SK-N-SH treated with all-trans-retinoic acid at 6 μM for 48 hours (cell line): ENCODE results near the gene PCBD1.

ENCODE experiments used
- ATAC-seq: fragments of 200-7000 bp; cut with Tn5 transposase; 3 replicates; pipeline ENCODE4 v1.9.1; 2020; ENCODE audit warnings: mild to moderate bottlenecking, moderate library complexity
- ARNTL ChIP-seq: fragments of 450-650 bp; formaldehyde crosslinking; IDR thresholded peaks from 2 replicates; pipeline ENCODE4 v1.5.0; 2020; ENCODE audit warnings: low read depth, mild to moderate bottlenecking, moderate library complexity, borderline replicate concordance
- BACH2 ChIP-seq: fragments of 250-450 bp; sonication (Bioruptor Pico); IDR thresholded peaks from 2 replicates; pipeline ENCODE4 v1.9.0; 2021; ENCODE audit warnings: mild to moderate bottlenecking, borderline replicate concordance
- CSDC2 ChIP-seq: fragments of 250-450 bp; sonication (Bioruptor Pico); IDR thresholded peaks from 2 replicates; pipeline ENCODE4 v1.5.0; 2020; ENCODE audit warnings: mild to moderate bottlenecking, moderate library complexity
- ESRRG ChIP-seq: fragments of 250-450 bp; sonication (Bioruptor Pico); IDR thresholded peaks from 2 replicates; pipeline ENCODE4 v1.6.1; 2021; ENCODE audit warnings: mild to moderate bottlenecking
- GLIS3 ChIP-seq: fragments of 250-450 bp; sonication (Bioruptor Pico); IDR thresholded peaks from 2 replicates; pipeline ENCODE4 v1.5.0; 2020; ENCODE audit warnings: mild to moderate bottlenecking, moderate library complexity
- ISL1 ChIP-seq: fragments of 250-450 bp; sonication (Bioruptor Pico); IDR thresholded peaks from 2 replicates; pipeline ENCODE4 v2.1.2; 2022; ENCODE audit warnings: mild to moderate bottlenecking, moderate library complexity
- OSR1 ChIP-seq: fragments of 250-450 bp; sonication (Bioruptor Pico); IDR thresholded peaks from 2 replicates; pipeline ENCODE4 v1.8.0; 2022; ENCODE audit warnings: moderate library complexity, mild to moderate bottlenecking, inconsistent platforms
- PATZ1 ChIP-seq: fragments of 250-450 bp; sonication (Bioruptor Pico); IDR thresholded peaks from 2 replicates; pipeline ENCODE4 v1.8.0; 2020; ENCODE audit warnings: mild to moderate bottlenecking, moderate library complexity, borderline replicate concordance
- POU6F1 ChIP-seq: fragments of 250-450 bp; sonication (Bioruptor Pico); IDR thresholded peaks from 2 replicates; pipeline ENCODE4 v1.8.0; 2021; ENCODE audit warnings: low read depth, mild to moderate bottlenecking, moderate library complexity, borderline replicate concordance
- PPARA ChIP-seq: fragments of 250-450 bp; sonication (Bioruptor Pico); IDR thresholded peaks from 2 replicates; pipeline ENCODE4 v1.5.0; 2020; ENCODE audit warnings: mild to moderate bottlenecking, borderline replicate concordance
- RARB ChIP-seq: fragments of 250-450 bp; sonication (Bioruptor Pico); IDR thresholded peaks from 2 replicates; pipeline ENCODE4 v1.8.0; 2021; ENCODE audit warnings: mild to moderate bottlenecking, moderate library complexity
- SNAI2 ChIP-seq: fragments of 250-450 bp; sonication (Bioruptor Pico); IDR thresholded peaks from 2 replicates; pipeline ENCODE4 v1.5.0; 2020; ENCODE audit warnings: mild to moderate bottlenecking, moderate library complexity
- TCF4 ChIP-seq: fragments of 250-450 bp; sonication (Bioruptor Pico); IDR thresholded peaks from 2 replicates; pipeline ENCODE4 v1.8.0; 2021; ENCODE audit warnings: mild to moderate bottlenecking, moderate library complexity, borderline replicate concordance
- TSHZ2 ChIP-seq: fragments of 250-450 bp; sonication (Bioruptor Pico); IDR thresholded peaks from 2 replicates; pipeline ENCODE4 v1.5.0; 2020; ENCODE audit warnings: mild to moderate bottlenecking, moderate library complexity
- ZC3H10 ChIP-seq: fragments of 250-450 bp; sonication (Bioruptor Pico); IDR thresholded peaks from 2 replicates; pipeline ENCODE4 v1.5.1; 2021; ENCODE audit warnings: mild to moderate bottlenecking, moderate library complexity
- ZFP3 ChIP-seq: fragments of 250-450 bp; sonication (Bioruptor Pico); IDR thresholded peaks from 2 replicates; pipeline ENCODE4 v1.5.0; 2020; ENCODE audit warnings: mild to moderate bottlenecking, moderate library complexity
- ZFP30 ChIP-seq: fragments of 450-650 bp; formaldehyde crosslinking; IDR thresholded peaks from 2 replicates; pipeline ENCODE4 v1.5.0; 2022; ENCODE audit warnings: mild to moderate bottlenecking, moderate library complexity
- ZNF70 ChIP-seq: fragments of 450-650 bp; formaldehyde crosslinking; IDR thresholded peaks from 2 replicates; pipeline ENCODE4 v1.5.0; 2020; ENCODE audit warnings: mild to moderate bottlenecking, moderate library complexity
- ZNF8 ChIP-seq: fragments of 450-650 bp; formaldehyde crosslinking; IDR thresholded peaks from 2 replicates; pipeline ENCODE4 v1.5.0; 2020; ENCODE audit warnings: mild to moderate bottlenecking, moderate library complexity
- TF ChIP-seq, protein P1 (sequence below): fragments of 250-450 bp; sonication (Bioruptor Pico); IDR thresholded peaks from 2 replicates; pipeline ENCODE4 v1.5.1; 2021; ENCODE audit warnings: mild to moderate bottlenecking, moderate library complexity

Gene PCBD1

GRCh38 chr10:70840836-70841235 is 47.5 kb downstream of the PCBD1 start (continued):
- TF ChIP-seq POU6F1 (CRISPR knock-in tag) (no peak), TCF4 (CRISPR knock-in tag) (no peak), ZNF70 (no peak), ARNTL (CRISPR knock-in tag) (no peak), SNAI2 (CRISPR knock-in tag) (no peak)

GRCh38 chr10:70838270-70838805 is 50.0 kb downstream of the PCBD1 start:
- no peak for TF ChIP-seq ZC3H10
- TF ChIP-seq ESRRG (CRISPR knock-in tag) = no peak
- TF ChIP-seq TSHZ2 (CRISPR knock-in tag) = no peak
- no peak for TF ChIP-seq ARNTL (CRISPR knock-in tag)
- TF ChIP-seq TCF4 (CRISPR knock-in tag) = peak; percentile 16; the same call in 1 of the 2 replicates
- TF ChIP-seq ZNF8 (CRISPR knock-in tag) = no peak
- no peak for ATAC-seq

DNA sequence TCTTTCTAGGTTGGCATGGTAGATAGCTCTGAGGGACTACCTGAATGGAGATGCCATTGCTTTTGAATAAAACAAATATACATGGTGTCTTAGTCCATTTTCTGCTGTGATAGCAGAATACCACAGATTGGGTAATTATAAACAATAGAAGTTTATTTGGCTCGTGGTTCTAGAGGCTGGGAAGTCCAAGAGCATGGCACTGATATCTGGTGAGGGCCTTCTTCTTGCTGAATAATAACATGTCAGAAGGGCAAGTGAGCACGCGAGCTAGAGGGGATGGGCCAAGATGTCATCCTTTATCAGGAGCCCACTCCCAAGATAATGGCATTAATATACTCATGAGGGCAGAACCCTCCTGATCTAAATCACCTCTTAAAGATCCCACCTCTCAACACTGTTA is 50.7 kb downstream of the PCBD1 start:
- TF ChIP-seq RARB (CRISPR knock-in tag) (no peak), ISL1 (CRISPR knock-in tag) (no peak), POU6F1 (CRISPR knock-in tag) (no peak), TSHZ2 (CRISPR knock-in tag) (no peak), ZFP3 (CRISPR knock-in tag) (no peak), ZNF70 (no peak), ZFP30 (CRISPR knock-in tag) (no peak), PPARA (CRISPR knock-in tag) (no peak), PATZ1 (CRISPR knock-in tag) (no peak), OSR1 (CRISPR knock-in tag) (no peak), CSDC2 (CRISPR knock-in tag) (no peak), BACH2 (CRISPR knock-in tag) (no peak), ESRRG (CRISPR knock-in tag) (no peak), ARNTL (CRISPR knock-in tag) (no peak), GLIS3 (no peak)
- TF ChIP-seq, protein P1, sequence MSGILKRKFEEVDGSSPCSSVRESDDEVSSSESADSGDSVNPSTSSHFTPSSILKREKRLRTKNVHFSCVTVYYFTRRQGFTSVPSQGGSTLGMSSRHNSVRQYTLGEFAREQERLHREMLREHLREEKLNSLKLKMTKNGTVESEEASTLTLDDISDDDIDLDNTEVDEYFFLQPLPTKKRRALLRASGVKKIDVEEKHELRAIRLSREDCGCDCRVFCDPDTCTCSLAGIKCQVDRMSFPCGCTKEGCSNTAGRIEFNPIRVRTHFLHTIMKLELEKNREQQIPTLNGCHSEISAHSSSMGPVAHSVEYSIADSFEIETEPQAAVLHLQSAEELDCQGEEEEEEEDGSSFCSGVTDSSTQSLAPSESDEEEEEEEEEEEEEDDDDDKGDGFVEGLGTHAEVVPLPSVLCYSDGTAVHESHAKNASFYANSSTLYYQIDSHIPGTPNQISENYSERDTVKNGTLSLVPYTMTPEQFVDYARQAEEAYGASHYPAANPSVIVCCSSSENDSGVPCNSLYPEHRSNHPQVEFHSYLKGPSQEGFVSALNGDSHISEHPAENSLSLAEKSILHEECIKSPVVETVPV = no peak
- ATAC-seq = no peak
